Right lobe of liver (tissue), 6 donors: ENCODE results near the gene OPCML. TPM values are rescaled to one million over a fixed set of nuclear protein-coding genes. Genes with fewer than 3 reads are reported as not detected.

Experiments used
- ATAC-seq, 4 donors: fragments of 200-7000 bp; cut with Tn5 transposase; one replicate each; pipeline ENCODE4 v1.9.1; 2020; ENCODE audit warnings: mild to moderate bottlenecking in 4 of 4, moderate library complexity in 4 of 4
- DNase-seq, 3 donors: peaks; one replicate each; pipeline ENCODE4 v3.0.0-alpha.2; 2020
- H3K27ac ChIP-seq, 3 donors: fragments of 200-600 bp; one replicate each; pipeline ENCODE4 v1.8.0; 2022
- H3K27me3 ChIP-seq, 2 donors: fragments of 200-600 bp; one replicate each; pipeline ENCODE4 v1.8.0; 2022
- H3K36me3 ChIP-seq, 4 donors: fragments of 200-600 bp; sonication (generic) in 1 of 4; one replicate each; pipeline versions ENCODE4 v1.5.1 to v1.8.0; 2017 to 2022; ENCODE audit warnings: control low read depth in 1 of 4
- H3K4me1 ChIP-seq, 4 donors: fragments of 200-600 bp; sonication (generic) in 1 of 4; one replicate each; pipeline versions ENCODE4 v1.5.1 to v1.8.0; 2017 to 2022; ENCODE audit warnings: control low read depth in 1 of 4
- H3K4me3 ChIP-seq, 3 donors: fragments of 200-600 bp; one replicate each; pipeline ENCODE4 v1.8.0; 2022
- H3K9me3 ChIP-seq, 4 donors: fragments of 200-600 bp; sonication (generic) in 1 of 4; one replicate each; pipeline versions ENCODE4 v1.5.1 to v1.8.0; 2017 to 2022; ENCODE audit warnings: control low read depth in 1 of 4
- CTCF ChIP-seq, 4 donors: fragments of 200-600 bp in 3 of 4; fragments of 450-650 bp in 1 of 4; IDR thresholded peaks; one replicate each; pipeline versions ENCODE4 v1.5.1 to v1.8.0; 2016 to 2022; ENCODE audit warnings: antibody characterized with exemption in 4 of 4, mild to moderate bottlenecking in 2 of 4
- POLR2A ChIP-seq: fragments of 450-650 bp; IDR thresholded peaks from one replicate; pipeline ENCODE4 v1.6.1; 2017; ENCODE audit warnings: antibody characterized with exemption, mild to moderate bottlenecking
- WGBS: methylation state at CpG from one replicate; pipeline ENCODE4 v1.1.6; 2018; ENCODE audit warnings: low coverage, low lambda C conversion rate; ENCODE audit not compliant: insufficient coverage; ENCODE audit errors: missing lambda C conversion rate; 5-methylcytosine and 5-hydroxymethylcytosine counted together
- intact Hi-C, 2 donors: fragments of 100-400 bp; cut with DNase I; formaldehyde crosslinking; loops; one replicate each; pipeline versions ENCODE4 v1.11.2 to v1.14.1; 2022
- total RNA-seq, 6 experiments: library from RNA; depleted of rRNA in 2 of 6; stranded (reverse); fragments of >200 nt in 2 of 6; fragmentation: NEBNext Ultra II Directional in 3 of 6; extraction: Animal tissue kit (Norgen Biotek cat#: 25700) in 3 of 6; gene quantifications; one replicate each; pipeline versions ENCODE4 v1.1.0 to v1.2.4, GENCODE V29; 2016 to 2023
- donor health status: DM: no; HTN: yes; CAD: no.
- donor health status: DM: no; HTN: no; CAD: no.
- donor health status: DM: no; HTN: no; CAD: no.
- donor health status: DM: no; HTN: yes; CAD: no.
- donor health status: DM: no; HTN: yes; CAD: no.

OPCML gene
- total RNA-seq, 6 experiments from 2014 or later, result 0.11 TPM; not detected in 5

- no peak for DNase-seq
- WGBS, result 93% methylated on average over 2 of the region's 5 CpGs
- Histone ChIP-seq H3K36me3 (no peaks in the 10 kb centered on the region), H3K27me3 (no peaks in the 10 kb centered on the region), H3K4me3 (no peak overlapping the region), H3K9me3 (no peaks in the 10 kb centered on the region), H3K27ac (no peak overlapping the region), H3K4me1 (no peaks in the 10 kb centered on the region)
- no peak for ATAC-seq
- intact Hi-C loops, result no loop called here
- TF ChIP-seq POLR2A (no peak), CTCF (IDR thresholded peaks at IDR 0.05) (no peak)
Measured at GRCh38 chr11:132914600-132914999, 617.7 kb downstream of the OPCML start.

- intact Hi-C loops, result no loop called here
- DNase-seq (no peak), ATAC-seq (no peak)
- Histone ChIP-seq H3K36me3 (no peaks in the 10 kb centered on the region), H3K27me3 (no peaks in the 10 kb centered on the region), H3K9me3 (no peaks in the 10 kb centered on the region), H3K4me1 (no peaks in the 10 kb centered on the region), H3K27ac (no peak overlapping the region), H3K4me3 (no peak overlapping the region)
- 81% methylated on average over 4 of the region's 7 CpGs for WGBS
- TF ChIP-seq POLR2A (no peak), CTCF (IDR thresholded peaks at IDR 0.05) (no peak)
Measured at GRCh38 chr11:132913886-132914285, 618.4 kb downstream of the OPCML start.

- TF ChIP-seq CTCF (IDR thresholded peaks at IDR 0.05), result no peak
- no peak for TF ChIP-seq POLR2A
- DNase-seq (no peak), ATAC-seq (no peak)
- no peaks in the 10 kb centered on the region for H3K4me1 ChIP-seq
- intact Hi-C loops, result no loop called here
- no peak overlapping the region for H3K27ac ChIP-seq
- H3K27me3 ChIP-seq, result no peaks in the 10 kb centered on the region
- 87% methylated on average over 6 of the region's 6 CpGs for WGBS
- H3K36me3 ChIP-seq, result no peaks in the 10 kb centered on the region
- no peak overlapping the region for H3K4me3 ChIP-seq
- no peaks in the 10 kb centered on the region for H3K9me3 ChIP-seq
Measured at GRCh38 chr11:132913295-132913694, 619.0 kb downstream of the OPCML start.

- no peak overlapping the region for H3K4me3 ChIP-seq
- ATAC-seq (peak; percentile 26 to 94 (median 48)), DNase-seq (no peak)
- H3K4me1 ChIP-seq, result no peaks in the 10 kb centered on the region
- WGBS, result 38% methylated on average over 7 of the region's 7 CpGs
- no peak overlapping the region for H3K27ac ChIP-seq
- H3K9me3 ChIP-seq, result no peaks in the 10 kb centered on the region
- intact Hi-C loops, result no loop called here
- no peaks in the 10 kb centered on the region for H3K36me3 ChIP-seq
- TF ChIP-seq CTCF (IDR thresholded peaks at IDR 0.05) (no peak), POLR2A (no peak)
- no peaks in the 10 kb centered on the region for H3K27me3 ChIP-seq
Measured at GRCh38 chr11:132911186-132911585, 621.1 kb downstream of the OPCML start.
